D341Med (cell line): Measurements from ENCODE around the gene TOR2A.
"Not testable (repeated sequence)": the region's sequence is repeated elsewhere in the genome, so short reads cannot be mapped to it uniquely, and the experiment has no call there.

Source experiments
- DNase-seq: peaks from one replicate; pipeline ENCODE4 v3.0.0; 2012; ENCODE audit warnings: low spot score

Gene TOR2A

GRCh38 chr9:127768698-127769097 lies 33.6 kb upstream of the TOR2A start:
- DNase-seq, result no peak

GRCh38 chr9:127767909-127768331 lies 32.8 kb upstream of the TOR2A start:
- no peak for DNase-seq

GRCh38 chr9:127767410-127767809 lies 32.3 kb upstream of the TOR2A start:
- DNase-seq, result no peak

- no peak for DNase-seq
These were observed 30.3 kb upstream of the TOR2A start for GRCh38 chr9:127765418-127765817.

- DNase-seq, result no peak
These were observed 28.9 kb upstream of the TOR2A start for GRCh38 chr9:127763918-127764384.

- DNase-seq, result no peak
These were observed 27.1 kb upstream of the TOR2A start for GRCh38 chr9:127762111-127762676.

GRCh38 chr9:127761491-127761956 lies 26.4 kb upstream of the TOR2A start:
- no peak for DNase-seq

- no peak for DNase-seq
These were observed 26.0 kb upstream of the TOR2A start for GRCh38 chr9:127761061-127761460.

GRCh38 chr9:127758843-127759242 lies 23.7 kb upstream of the TOR2A start:
- DNase-seq, result no peak

GRCh38 chr9:127756776-127757175 lies 21.7 kb upstream of the TOR2A start:
- DNase-seq, result not testable (repeated sequence)

- no peak for DNase-seq
These were observed 21.1 kb upstream of the TOR2A start for GRCh38 chr9:127756233-127756632.

GRCh38 chr9:127755061-127756060 lies 20.3 kb upstream of the TOR2A start:
- peak; percentile 78 for DNase-seq

GRCh38 chr9:127754099-127755060 lies 19.3 kb upstream of the TOR2A start:
- peak; percentile 93 for DNase-seq

GRCh38 chr9:127753622-127754021 lies 18.5 kb upstream of the TOR2A start:
- DNase-seq, result no peak

- no peak for DNase-seq
These were observed 18.1 kb upstream of the TOR2A start for GRCh38 chr9:127753148-127753547.

GRCh38 chr9:127751269-127752054 lies 16.4 kb upstream of the TOR2A start:
- no peak for DNase-seq

- DNase-seq, result no peak
These were observed 14.1 kb upstream of the TOR2A start for GRCh38 chr9:127749090-127749787.

- DNase-seq, result no peak
These were observed 12.0 kb upstream of the TOR2A start for GRCh38 chr9:127746959-127747569.

GRCh38 chr9:127744398-127745110 lies 9.5 kb upstream of the TOR2A start:
- no peak for DNase-seq
